ENCODE results near the gene CRISPLD2.

- TF ChIP-seq EZH2phosphoT487 (IDR thresholded peaks at IDR 0.05; ENCODE audit: low read depth) (no peak), CTCF (IDR thresholded peaks at IDR 0.05; ENCODE audit: low read depth, low read length) (no peak)
Observed at GRCh38 chr16:84933774-84934631, 114.2 kb downstream of the CRISPLD2 start.

Measured in OCI-LY3 (cell line).